ENCODE results near the gene GRAMD2A. TPM values are rescaled to one million over a fixed set of nuclear protein-coding genes. Genes with fewer than 3 reads are reported as not detected.

GRAMD2A gene
- total and polyA plus RNA-seq, 2 donors (not counting 3 experiments of a cell fraction or from before 2014, with no cell fraction given), result 0.08 to 0.29 TPM

- no TSS peak for BruUV-seq (replicated peaks)
- Histone ChIP-seq H3K9me1 (replicated peaks; ENCODE audit: control insufficient read depth, extremely low read depth, insufficient read depth, low read length) (no peaks in the 10 kb centered on the region), H3K36me3 (ENCODE audit: control insufficient read depth in 2 of 2, extremely low read depth in 1 of 2, insufficient read depth in 2 of 2, low read length in 2 of 2) (no peaks in the 10 kb centered on the region), H3K9me3 (replicated peaks; ENCODE audit: control insufficient read depth, insufficient read depth, low read length) (no peaks in the 10 kb centered on the region), H3K79me2 (ENCODE audit: control insufficient read depth, insufficient read depth, low read length) (no peaks in the 10 kb centered on the region), H2AFZ (ENCODE audit: low read depth, low read length) (no peak overlapping the region), H3K27me3 (ENCODE audit: control insufficient read depth in 2 of 2, insufficient read depth in 2 of 2, low read length in 2 of 2) (no peaks in the 10 kb centered on the region), H3K4me1 (ENCODE audit: control insufficient read depth, extremely low read depth, insufficient read depth, low read length) (peaks cover 3% of the 10 kb centered on the region), H3K27ac (ENCODE audit: insufficient read depth, low read depth, low read length) (no peak overlapping the region), H3K4me2 (ENCODE audit: insufficient read depth, low read length) (no peak overlapping the region), H4K20me1 (replicated peaks; ENCODE audit: control insufficient read depth, extremely low read depth, insufficient read depth, low read length) (no peaks in the 10 kb centered on the region), H3K4me3 (replicated peaks in 1 of 3; ENCODE audit: insufficient read depth in 1 of 3, low read depth in 1 of 3, low read length in 3 of 3) (no peak overlapping the region), H3K9ac (replicated peaks; ENCODE audit: extremely low read depth, insufficient read depth, low read length) (no peak overlapping the region)
- no peak for DNase-seq (ENCODE audit: low read depth, low spot score)
- ChIA-PET CTCF (interaction anchor here (0.8 to 2.9 kb wide), 4 partner anchors 26 to 383 kb away, joined by 3 to 10 read pairs (median 3); no protein-coding TSS in a partner anchor), POLR2A (no interaction called here)
- TF ChIP-seq POLR2AphosphoS5 (IDR thresholded peaks at IDR 0.05; ENCODE audit: insufficient read depth, low read depth, low read length), result no peak
- no peak for TF ChIP-seq EZH2 (IDR thresholded peaks at IDR 0.05; ENCODE audit: borderline replicate concordance, low read depth, low read length, severe bottlenecking)
- no peak for TF ChIP-seq POLR2A (IDR thresholded peaks at IDR 0.05; ENCODE audit: low read depth, low read length)
- TF ChIP-seq JUN (IDR thresholded peaks at IDR 0.05; ENCODE audit: borderline replicate concordance, insufficient read depth, insufficient read length, low read depth), result no peak
- no peak for TF ChIP-seq FOS (IDR thresholded peaks at IDR 0.05; ENCODE audit: borderline replicate concordance, insufficient read depth, low read length)
- TF ChIP-seq CTCF (IDR thresholded peaks at IDR 0.05; ENCODE audit: extremely low read depth in 1 of 2, insufficient read depth in 1 of 2, low read depth in 1 of 2, low read length in 2 of 2), result no peak
- TF ChIP-seq MYC (IDR thresholded peaks at IDR 0.05; ENCODE audit: low read depth, low read length), result no peak
- TF ChIP-seq GATA2 (IDR thresholded peaks at IDR 0.05; ENCODE audit: insufficient read depth, insufficient read length, low read depth, low read length), result no peak
- no peak for TF ChIP-seq MAX (IDR thresholded peaks at IDR 0.05; ENCODE audit: insufficient read depth, insufficient read length)
- dilution Hi-C loops (cut with MboI; ENCODE audit: extremely low pct_ligation_motif_present, low sequenced_read_pairs) (no loop called here), intact Hi-C loops (cut with micrococcal nuclease) (no loop called here)
- no peak for FAIRE-seq
Observed at GRCh38 chr15:72127724-72128322, 69.8 kb downstream of the GRAMD2A start.

Measured in endothelial cell of umbilical vein (primary cell).